ENCODE data around the gene TMEM234. TPM values are rescaled to one million over a fixed set of nuclear protein-coding genes. Genes with fewer than 3 reads are reported as not detected.

Gene TMEM234
- total RNA-seq, 4 donors from 2014 or later: 8.8 to 15.4 (median 11.3) TPM

- DNase-seq (ENCODE audit: low spot score) (no peak), ATAC-seq (ENCODE audit: low FRiP score) (no peak)
- no peak for TF ChIP-seq CTCF (IDR thresholded peaks at IDR 0.05)
Observed at GRCh38 chr1:32199043-32199716, 23.0 kb downstream of the TMEM234 start.

GRCh38 chr1:32198237-32199042, 23.7 kb downstream of the TMEM234 start:
- no peak for TF ChIP-seq CTCF (IDR thresholded peaks at IDR 0.05)
- ATAC-seq (ENCODE audit: low FRiP score): no peak
- DNase-seq (ENCODE audit: low spot score): no peak

GRCh38 chr1:32197837-32198236, 24.3 kb downstream of the TMEM234 start:
- no peak for TF ChIP-seq CTCF (IDR thresholded peaks at IDR 0.05)
- DNase-seq (ENCODE audit: low spot score) (no peak), ATAC-seq (ENCODE audit: low FRiP score) (no peak)

GRCh38 chr1:32197074-32197473, 25.1 kb downstream of the TMEM234 start:
- no peak for ATAC-seq (ENCODE audit: low FRiP score)
- no peak for DNase-seq (ENCODE audit: low spot score)
- no peak for TF ChIP-seq CTCF (IDR thresholded peaks at IDR 0.05)

DNA sequence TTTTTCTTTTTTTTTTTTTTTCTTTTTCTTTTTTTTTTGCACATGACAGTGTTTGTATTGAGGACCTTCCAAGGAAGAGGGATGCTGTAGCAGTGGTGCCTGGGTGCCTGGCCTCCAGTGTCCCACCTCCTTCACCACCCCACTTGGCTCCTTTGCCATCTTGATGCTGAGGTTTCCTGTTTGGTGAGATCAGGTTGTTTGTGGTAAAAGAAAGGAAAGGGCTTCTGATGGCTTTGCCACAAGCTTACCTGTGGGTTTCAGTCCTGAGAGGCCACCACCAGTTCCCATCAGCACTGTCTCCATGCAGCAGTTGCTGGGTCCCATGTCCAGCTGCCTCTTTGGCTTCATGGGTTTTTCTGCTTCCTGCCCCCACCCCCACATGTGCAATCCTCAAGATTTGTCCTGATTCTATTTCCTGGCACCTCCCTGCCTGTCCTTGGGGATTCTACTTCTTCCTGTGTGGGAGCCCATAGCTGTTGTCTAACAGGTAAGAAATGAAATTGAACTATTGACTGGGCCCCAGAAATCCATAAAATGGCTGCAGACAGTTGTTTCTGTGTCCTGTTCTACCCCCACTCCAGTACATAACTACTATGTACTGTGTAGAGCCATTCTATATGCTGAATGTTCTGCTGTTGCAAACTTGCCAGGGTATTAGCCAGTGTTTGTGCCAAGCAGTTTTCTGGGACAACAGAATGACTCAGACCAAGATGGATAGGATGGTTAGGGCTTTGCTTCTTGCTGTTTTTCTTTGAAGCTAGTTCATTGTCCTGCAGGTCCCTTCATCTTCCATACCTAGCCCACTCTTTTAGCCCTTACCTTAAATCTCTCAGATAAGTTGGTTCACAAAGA, 26.0 kb downstream of the TMEM234 start:
- ATAC-seq (ENCODE audit: low FRiP score) (no peak), DNase-seq (ENCODE audit: low spot score) (no peak)
- TF ChIP-seq CTCF (IDR thresholded peaks at IDR 0.05): no peak

GRCh38 chr1:32195531-32195930, 26.6 kb downstream of the TMEM234 start:
- DNase-seq (ENCODE audit: low spot score): no peak
- no peak for ATAC-seq (ENCODE audit: low FRiP score)

More at GRCh38 chr1:32195531-32195930, 26.6 kb downstream of the TMEM234 start:
- TF ChIP-seq CTCF (IDR thresholded peaks at IDR 0.05): no peak

All from omental fat pad (tissue), 4 donors.